A549 (cell line): ENCODE measurements around the gene AFF3. TPM values are rescaled to one million over a fixed set of nuclear protein-coding genes. Genes with fewer than 3 reads are reported as not detected.

Experiments used
- ATAC-seq, 2 experiments: fragments of 200-7000 bp in 1 of 2; fragments of >200 bp in 1 of 2; cut with Nextera tagmentation in 1 of 2; cut with Tn5 transposase in 1 of 2; 3 replicates each; pipeline versions ENCODE4 v1.8.0 to v1.9.1; 2018 to 2020; ENCODE audit warnings: mild to moderate bottlenecking in 1 of 2, moderate library complexity in 1 of 2
- CTCF ChIA-PET: fragments of 300-600 bp; sonication (Branson Sonifier 250); formaldehyde crosslinking; extraction: SDS; loops from one replicate; lab custom pipeline; 2021; ENCODE audit warnings: antibody characterized with exemption, inconsistent platforms; lab: Yijun Ruan, JAX
- POLR2A ChIA-PET: fragments of 350-600 bp; formaldehyde crosslinking; extraction: SDS; loops from one replicate; lab custom pipeline; 2021; ENCODE audit warnings: antibody characterized with exemption, inconsistent platforms; lab: Yijun Ruan, JAX
- DNase-seq, 2 experiments: peaks; one replicate each; pipeline versions ENCODE4 v3.0.0 to v3.0.0-alpha.2; 2011 to 2016; ENCODE audit warnings: low read depth in 1 of 2, low spot score in 1 of 2
- FAIRE-seq: peaks from 2 replicates; lab custom pipeline; 2011; peaks lifted over from hg19 to GRCh38; lab: Jason Lieb, UNC
- H3K27ac ChIP-seq, 2 experiments: fragments of >200 bp; sonication (Bioruptor Twin); formaldehyde crosslinking; 3 replicates each; pipeline ENCODE4 v1.5.1; 2016 to 2017
- H3K4me1 ChIP-seq: fragments of >200 bp; sonication (Bioruptor Twin); formaldehyde crosslinking; 3 replicates; pipeline ENCODE4 v1.6.1; 2016
- H3K4me2 ChIP-seq: fragments of >200 bp; sonication (Bioruptor Twin); formaldehyde crosslinking; 3 replicates; pipeline ENCODE4 v1.6.1; 2016
- H3K4me3 ChIP-seq: fragments of >200 bp; sonication (Bioruptor Twin); formaldehyde crosslinking; 3 replicates; pipeline ENCODE4 v1.5.1; 2016
- H3K9me3 ChIP-seq: fragments of >200 bp; sonication (Bioruptor Twin); formaldehyde crosslinking; 3 replicates; pipeline ENCODE4 v1.6.1; 2016
- CBX2 ChIP-seq: fragments of 200-600 bp; sonication (generic); IDR thresholded peaks from 2 replicates; pipeline ENCODE4 v1.6.1; 2016; ENCODE audit warnings: low read depth, mild to moderate bottlenecking, borderline replicate concordance
- CBX8 ChIP-seq: fragments of 200-600 bp; sonication (generic); IDR thresholded peaks from 2 replicates; pipeline ENCODE4 v1.6.1; 2016
- EHF ChIP-seq: fragments of 250-450 bp; sonication (Bioruptor Pico); IDR thresholded peaks from 2 replicates; pipeline ENCODE4 v1.5.0; 2020; ENCODE audit warnings: mild to moderate bottlenecking
- ESRRA ChIP-seq: fragments of 150-350 bp; IDR thresholded peaks from 2 replicates; pipeline ENCODE4 v1.6.1; 2014; ENCODE audit warnings: mild to moderate bottlenecking, low read length, borderline replicate concordance
- FOSB ChIP-seq: fragments of 250-450 bp; sonication (Bioruptor Pico); IDR thresholded peaks from 2 replicates; pipeline ENCODE4 v1.5.0; 2020; ENCODE audit warnings: mild to moderate bottlenecking, moderate library complexity
- FOSL2 ChIP-seq, 2 experiments: fragments of 450-650 bp in 1 of 2; fragments of >200 bp in 1 of 2; sonication (Bioruptor Twin) in 1 of 2; formaldehyde crosslinking; IDR thresholded peaks; 2 replicates each; pipeline versions ENCODE4 v1.5.0 to v1.6.1; 2016 to 2020; ENCODE audit warnings: mild to moderate bottlenecking in 1 of 2, moderate library complexity in 1 of 2
- FOXS1 ChIP-seq: fragments of 250-450 bp; sonication (Bioruptor Pico); IDR thresholded peaks from 2 replicates; pipeline ENCODE4 v1.5.0; 2020; ENCODE audit warnings: mild to moderate bottlenecking, moderate library complexity
- HDAC2 ChIP-seq: fragments of 200-600 bp; sonication (generic); IDR thresholded peaks from 2 replicates; pipeline ENCODE4 v1.6.1; 2016
- HES2 ChIP-seq: fragments of >200 bp; sonication (Bioruptor Twin); formaldehyde crosslinking; IDR thresholded peaks from 2 replicates; pipeline ENCODE4 v1.6.1; 2016
- HOXA7 ChIP-seq: fragments of 250-450 bp; sonication (Bioruptor Pico); IDR thresholded peaks from 2 replicates; pipeline ENCODE4 v1.5.0; 2020; ENCODE audit warnings: mild to moderate bottlenecking, moderate library complexity
- HOXB13 ChIP-seq: fragments of 250-450 bp; sonication (Bioruptor Pico); IDR thresholded peaks from 2 replicates; pipeline ENCODE4 v1.5.0; 2020; ENCODE audit warnings: low read depth, mild to moderate bottlenecking, moderate library complexity
- HOXB5 ChIP-seq: fragments of 250-450 bp; sonication (Bioruptor Pico); IDR thresholded peaks from 2 replicates; pipeline ENCODE4 v1.5.0; 2020; ENCODE audit warnings: mild to moderate bottlenecking, moderate library complexity
- JUN ChIP-seq, 2 experiments: fragments of >200 bp; sonication (Bioruptor Twin); formaldehyde crosslinking; IDR thresholded peaks; 2 replicates in 1 of 2; 3 replicates in 1 of 2; pipeline ENCODE4 v1.6.1; 2016 to 2017
- JUNB ChIP-seq: fragments of >200 bp; sonication (Bioruptor Twin); formaldehyde crosslinking; IDR thresholded peaks from 2 replicates; pipeline ENCODE4 v1.6.1; 2016
- MAZ ChIP-seq: fragments of 150-350 bp; IDR thresholded peaks from 2 replicates; pipeline ENCODE4 v1.6.1; 2014; ENCODE audit warnings: antibody characterized with exemption, low read depth, low read length, borderline replicate concordance
- NFE2L2 ChIP-seq: fragments of 150-350 bp; conservative IDR thresholded peaks from 2 replicates; pipeline ENCODE4 v1.6.1; 2014; ENCODE audit warnings: low read length
- PHF8 ChIP-seq: fragments of 200-600 bp; sonication (generic); IDR thresholded peaks from 2 replicates; pipeline ENCODE4 v1.6.1; 2016; ENCODE audit warnings: low read depth, mild to moderate bottlenecking, antibody characterized with exemption, moderate library complexity, borderline replicate concordance
- POLR2AphosphoS2 ChIP-seq: conservative IDR thresholded peaks from 2 replicates; pipeline ENCODE4 v1.6.1; 2012; ENCODE audit warnings: low read length, improper control_type of control experiment, inconsistent platforms
- RAD21 ChIP-seq, 2 experiments: fragments of >200 bp in 1 of 2; sonication (Bioruptor Twin) in 1 of 2; formaldehyde crosslinking in 1 of 2; IDR thresholded peaks in 1 of 2; conservative IDR thresholded peaks in 1 of 2; 2 replicates in 1 of 2; 3 replicates in 1 of 2; pipeline ENCODE4 v1.6.1; 2012 to 2018; ENCODE audit warnings: inconsistent platforms in 1 of 2
- RCOR1 ChIP-seq: fragments of 150-350 bp; IDR thresholded peaks from 2 replicates; pipeline ENCODE4 v1.6.1; 2014; ENCODE audit warnings: antibody characterized with exemption, low read length, low read depth
- SMC3 ChIP-seq: fragments of >200 bp; sonication (Bioruptor Twin); formaldehyde crosslinking; IDR thresholded peaks from 3 replicates; pipeline ENCODE4 v1.6.1; 2018; ENCODE audit warnings: inconsistent platforms
- TP53 ChIP-seq: fragments of 250-450 bp; sonication (Bioruptor Pico); IDR thresholded peaks from 2 replicates; pipeline ENCODE4 v1.5.0; 2021; ENCODE audit warnings: mild to moderate bottlenecking, moderate library complexity
- ZSCAN20 ChIP-seq: fragments of 250-450 bp; sonication (Bioruptor Pico); IDR thresholded peaks from 2 replicates; pipeline ENCODE4 v1.8.0; 2022; ENCODE audit warnings: mild to moderate bottlenecking, moderate library complexity
- WGBS: methylation state at CpG from one replicate; pipeline ENCODE4 v1.1.6; 2017; ENCODE audit errors: missing lambda C conversion rate; 5-methylcytosine and 5-hydroxymethylcytosine counted together
- polyA plus RNA-seq, 4 experiments: library from polyadenylated mRNA; depleted of rRNA in 3 of 4; stranded (reverse); fragments of >200 nt; fragmentation: RNase III in 1 of 4; extraction: RNeasy Plus Mini Kit Qiagen cat#74134 plus additional on column Dnase treatment in 1 of 4; gene quantifications; 2 replicates in 3 of 4; 3 replicates in 1 of 4; pipeline ENCODE4 v1.2.3, GENCODE V29; 2011 to 2017
- TF ChIP-seq, protein P1 (sequence below): fragments of 250-450 bp; sonication (Bioruptor Pico); IDR thresholded peaks from 2 replicates; pipeline ENCODE4 v1.5.0; 2020; ENCODE audit warnings: low read depth, mild to moderate bottlenecking, moderate library complexity
- TF ChIP-seq, protein P2 (sequence below): fragments of 250-450 bp; sonication (Bioruptor Pico); IDR thresholded peaks from 2 replicates; pipeline ENCODE4 v1.5.0; 2021; ENCODE audit warnings: mild to moderate bottlenecking, moderate library complexity, borderline replicate concordance
- TF ChIP-seq, protein P3 (sequence below): fragments of 150-350 bp; IDR thresholded peaks from 2 replicates; pipeline ENCODE4 v1.6.1; 2014; ENCODE audit warnings: low read depth, mild to moderate bottlenecking, low read length
- TF ChIP-seq, protein P4 (sequence below): fragments of 450-650 bp; IDR thresholded peaks from 2 replicates; pipeline ENCODE4 v1.6.1; 2014; ENCODE audit warnings: antibody characterized with exemption

The AFF3 gene
- polyA plus RNA-seq, 2 of the 4 experiments (the other 2 are of a cell fraction): not detected

- ATAC-seq (no peak; a peak in 1 of 6 replicates), DNase-seq (no peak), FAIRE-seq (no peak)
- Histone ChIP-seq H3K4me3 (no peak overlapping the region), H3K4me1 (no peaks in the 10 kb centered on the region), H3K27ac (no peak overlapping the region), H3K9me3 (no peaks in the 10 kb centered on the region), H3K4me2 (no peak overlapping the region)
- CTCF ChIA-PET: no interaction called here
- TF ChIP-seq MAZ: no peak
- no peak for TF ChIP-seq FOSL2 (IDR thresholded peaks at IDR 0.05)
- no peak for TF ChIP-seq FOSL2 (CRISPR knock-in tag; IDR thresholded peaks at IDR 0.05)
- TF ChIP-seq, protein P1, sequence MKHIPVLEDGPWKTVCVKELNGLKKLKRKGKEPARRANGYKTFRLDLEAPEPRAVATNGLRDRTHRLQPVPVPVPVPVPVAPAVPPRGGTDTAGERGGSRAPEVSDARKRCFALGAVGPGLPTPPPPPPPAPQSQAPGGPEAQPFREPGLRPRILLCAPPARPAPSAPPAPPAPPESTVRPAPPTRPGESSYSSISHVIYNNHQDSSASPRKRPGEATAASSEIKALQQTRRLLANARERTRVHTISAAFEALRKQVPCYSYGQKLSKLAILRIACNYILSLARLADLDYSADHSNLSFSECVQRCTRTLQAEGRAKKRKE (CRISPR knock-in tag): no peak
- TF ChIP-seq CBX8: no peak
- no peak for TF ChIP-seq TP53 (CRISPR knock-in tag)
- TF ChIP-seq SMC3: no peak
- no peak for TF ChIP-seq RAD21 (conservative IDR thresholded peaks at IDR 0.05 in 1 of 2, IDR thresholded peaks at IDR 0.05 in 1 of 2)
- TF ChIP-seq, protein P2, sequence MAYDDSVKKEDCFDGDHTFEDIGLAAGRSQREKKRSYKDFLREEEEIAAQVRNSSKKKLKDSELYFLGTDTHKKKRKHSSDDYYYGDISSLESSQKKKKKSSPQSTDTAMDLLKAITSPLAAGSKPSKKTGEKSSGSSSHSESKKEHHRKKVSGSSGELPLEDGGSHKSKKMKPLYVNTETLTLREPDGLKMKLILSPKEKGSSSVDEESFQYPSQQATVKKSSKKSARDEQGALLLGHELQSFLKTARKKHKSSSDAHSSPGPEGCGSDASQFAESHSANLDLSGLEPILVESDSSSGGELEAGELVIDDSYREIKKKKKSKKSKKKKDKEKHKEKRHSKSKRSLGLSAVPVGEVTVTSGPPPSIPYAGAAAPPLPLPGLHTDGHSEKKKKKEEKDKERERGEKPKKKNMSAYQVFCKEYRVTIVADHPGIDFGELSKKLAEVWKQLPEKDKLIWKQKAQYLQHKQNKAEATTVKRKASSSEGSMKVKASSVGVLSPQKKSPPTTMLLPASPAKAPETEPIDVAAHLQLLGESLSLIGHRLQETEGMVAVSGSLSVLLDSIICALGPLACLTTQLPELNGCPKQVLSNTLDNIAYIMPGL (CRISPR knock-in tag): no peak
- no peak for TF ChIP-seq HOXB5 (CRISPR knock-in tag)
- no peak for TF ChIP-seq HES2
- TF ChIP-seq ESRRA: no peak
- TF ChIP-seq FOSB (CRISPR knock-in tag): no peak
- TF ChIP-seq, protein P3, sequence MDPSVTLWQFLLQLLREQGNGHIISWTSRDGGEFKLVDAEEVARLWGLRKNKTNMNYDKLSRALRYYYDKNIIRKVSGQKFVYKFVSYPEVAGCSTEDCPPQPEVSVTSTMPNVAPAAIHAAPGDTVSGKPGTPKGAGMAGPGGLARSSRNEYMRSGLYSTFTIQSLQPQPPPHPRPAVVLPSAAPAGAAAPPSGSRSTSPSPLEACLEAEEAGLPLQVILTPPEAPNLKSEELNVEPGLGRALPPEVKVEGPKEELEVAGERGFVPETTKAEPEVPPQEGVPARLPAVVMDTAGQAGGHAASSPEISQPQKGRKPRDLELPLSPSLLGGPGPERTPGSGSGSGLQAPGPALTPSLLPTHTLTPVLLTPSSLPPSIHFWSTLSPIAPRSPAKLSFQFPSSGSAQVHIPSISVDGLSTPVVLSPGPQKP: no peak
- no peak for TF ChIP-seq NFE2L2
- TF ChIP-seq JUN (IDR thresholded peaks at IDR 0.05): no peak
- TF ChIP-seq PHF8: no peak
- 32% methylated on average over 7 of the region's 7 CpGs for WGBS
- POLR2A ChIA-PET: no interaction called here
Observed at GRCh38 chr2:99831772-99832171, 310.6 kb downstream of the AFF3 start.

DNA sequence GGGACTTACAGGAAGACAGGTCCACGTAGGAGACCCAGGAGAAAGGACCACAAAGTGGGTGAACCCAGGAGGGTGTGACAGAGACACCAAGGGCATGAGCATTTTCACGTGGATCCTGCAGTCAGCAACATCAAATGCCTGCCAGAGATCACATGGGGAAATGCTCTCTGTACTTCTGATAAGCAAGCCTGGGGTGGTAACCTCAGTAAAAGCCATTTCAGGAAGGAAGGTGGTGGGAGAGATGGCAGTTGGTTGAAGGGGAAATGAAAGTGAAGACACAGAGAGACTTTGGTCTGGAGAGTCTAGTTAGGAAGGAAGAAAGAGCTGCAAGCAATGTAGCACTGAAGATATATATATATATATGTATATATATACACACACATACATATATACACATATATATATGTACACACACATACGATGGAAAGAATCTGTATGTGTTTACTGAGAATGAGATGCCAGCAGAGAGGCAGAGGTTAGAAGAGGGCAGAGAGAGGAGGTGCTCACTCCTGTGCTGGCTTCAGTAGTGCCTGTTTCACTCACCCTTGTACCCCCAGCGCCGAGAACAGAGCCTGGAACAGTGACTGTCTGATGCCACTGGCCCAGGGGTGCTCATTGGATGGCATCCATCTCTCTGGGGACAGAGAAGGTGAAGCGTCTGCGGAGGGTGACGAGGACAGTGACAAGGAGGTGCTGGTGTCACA lies 314.9 kb downstream of the AFF3 start:
- ATAC-seq (no peak), FAIRE-seq (no peak), DNase-seq (no peak)
- 24% methylated on average over 8 of the region's 8 CpGs for WGBS
- no peak for TF ChIP-seq HOXA7
- no peak for TF ChIP-seq SMC3
- no peak for TF ChIP-seq CBX2
- ChIA-PET CTCF (no interaction called here), POLR2A (no interaction called here)
- H3K9me3 ChIP-seq: no peaks in the 10 kb centered on the region
- no peaks in the 10 kb centered on the region for H3K4me1 ChIP-seq
- H3K4me3 ChIP-seq: no peak overlapping the region
- no peak overlapping the region for H3K4me2 ChIP-seq
- no peak overlapping the region for H3K27ac ChIP-seq

DNA sequence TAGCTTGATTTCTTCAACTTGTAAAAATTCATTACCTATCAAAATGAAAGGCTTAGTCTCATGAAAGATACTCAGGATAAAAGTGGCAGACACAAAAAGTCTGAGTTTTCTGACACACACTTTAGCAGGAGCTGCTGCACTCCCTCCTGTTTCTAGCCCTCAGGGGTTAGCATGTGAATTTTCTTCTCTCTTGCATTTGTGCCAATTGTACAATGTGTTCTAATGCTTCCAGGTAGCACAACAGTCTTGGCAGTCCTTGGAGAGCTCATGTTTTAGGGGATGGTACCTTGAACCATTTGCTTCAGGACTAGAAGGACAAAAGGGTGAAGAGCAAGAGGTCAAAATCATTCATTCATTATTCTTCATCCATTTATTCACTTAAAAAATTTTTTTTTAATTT lies 316.8 kb downstream of the AFF3 start:
- POLR2A ChIA-PET: no interaction called here
- H3K4me1 ChIP-seq: no peaks in the 10 kb centered on the region
- no peak for ATAC-seq
- no peak for DNase-seq
- H3K4me2 ChIP-seq: no peak overlapping the region
- H3K27ac ChIP-seq: no peak overlapping the region
- TF ChIP-seq JUNB: no peak
- no peak for TF ChIP-seq FOSB (CRISPR knock-in tag)
- TF ChIP-seq RCOR1: no peak
- TF ChIP-seq POLR2AphosphoS2: no peak
- no peak for TF ChIP-seq EHF (CRISPR knock-in tag)
- no peak for TF ChIP-seq HOXA7
- TF ChIP-seq HDAC2: no peak
- TF ChIP-seq, protein P1 (CRISPR knock-in tag): no peak
- TF ChIP-seq, protein P4, sequence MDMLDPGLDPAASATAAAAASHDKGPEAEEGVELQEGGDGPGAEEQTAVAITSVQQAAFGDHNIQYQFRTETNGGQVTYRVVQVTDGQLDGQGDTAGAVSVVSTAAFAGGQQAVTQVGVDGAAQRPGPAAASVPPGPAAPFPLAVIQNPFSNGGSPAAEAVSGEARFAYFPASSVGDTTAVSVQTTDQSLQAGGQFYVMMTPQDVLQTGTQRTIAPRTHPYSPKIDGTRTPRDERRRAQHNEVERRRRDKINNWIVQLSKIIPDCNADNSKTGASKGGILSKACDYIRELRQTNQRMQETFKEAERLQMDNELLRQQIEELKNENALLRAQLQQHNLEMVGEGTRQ: no peak
- TF ChIP-seq FOXS1: no peak
- TF ChIP-seq ZSCAN20: no peak
- no peak for TF ChIP-seq HOXB13
- CTCF ChIA-PET: no interaction called here
- H3K9me3 ChIP-seq: no peaks in the 10 kb centered on the region
- no peak for FAIRE-seq
- no peak overlapping the region for H3K4me3 ChIP-seq
